Liver (tissue), 9 donors: Measurements from ENCODE around the gene PPP6R3. TPM values are rescaled to one million over a fixed set of nuclear protein-coding genes. Genes with fewer than 3 reads are reported as not detected.

Source experiments
- DNase-seq: peaks from one replicate; pipeline ENCODE4 v3.0.0-alpha.2; 2017; ENCODE audit warnings: low spot score
- H3K27ac ChIP-seq, 2 donors: one replicate each; pipeline ENCODE4 v1.7.0; 2013; ENCODE audit warnings: inconsistent platforms in 2 of 2, low read length in 2 of 2, control low read depth in 1 of 2, low read depth in 1 of 2, mild to moderate bottlenecking in 1 of 2
- H3K27me3 ChIP-seq, 4 donors: one replicate each; pipeline versions ENCODE4 v1.6.1 to v1.7.0; 2013; ENCODE audit warnings: low read length in 3 of 4, inconsistent platforms in 1 of 4, mild to moderate bottlenecking in 1 of 4, moderate library complexity in 1 of 4; ENCODE audit not compliant: control insufficient read depth in 4 of 4, insufficient read depth in 4 of 4
- H3K36me3 ChIP-seq, 4 donors: one replicate each; pipeline versions ENCODE4 v1.6.1 to v1.7.0; 2013; ENCODE audit warnings: low read length in 3 of 4, mild to moderate bottlenecking in 3 of 4, low read depth in 1 of 4, moderate library complexity in 1 of 4; ENCODE audit not compliant: control insufficient read depth in 4 of 4, insufficient read depth in 3 of 4
- H3K4me1 ChIP-seq, 4 donors: one replicate each; pipeline versions ENCODE4 v1.6.1 to v1.7.0; 2013; ENCODE audit warnings: low read length in 3 of 4, mild to moderate bottlenecking in 3 of 4, moderate library complexity in 1 of 4; ENCODE audit not compliant: control insufficient read depth in 4 of 4, insufficient read depth in 4 of 4
- H3K4me3 ChIP-seq, 3 donors: one replicate each; pipeline versions ENCODE4 v1.6.1 to v1.7.0; 2013; ENCODE audit warnings: low read length in 3 of 3, control low read depth in 1 of 3, low read depth in 1 of 3, mild to moderate bottlenecking in 1 of 3
- H3K9ac ChIP-seq, 2 donors: one replicate each; pipeline ENCODE4 v1.7.0; 2013; ENCODE audit warnings: low read length in 2 of 2, mild to moderate bottlenecking in 2 of 2, moderate library complexity in 2 of 2, control low read depth in 1 of 2, low read depth in 1 of 2
- H3K9me3 ChIP-seq, 4 donors: one replicate each; pipeline versions ENCODE4 v1.6.1 to v1.7.0; 2013; ENCODE audit warnings: low read length in 3 of 4; ENCODE audit not compliant: control insufficient read depth in 4 of 4
- EGR1 ChIP-seq, 2 donors: IDR thresholded peaks; 2 replicates each; pipeline ENCODE4 v1.6.1; 2016 to 2018; ENCODE audit warnings: antibody characterized with exemption in 2 of 2, low read depth in 2 of 2
- FOXA1 ChIP-seq: IDR thresholded peaks from 2 replicates; pipeline ENCODE4 v1.6.1; 2016; ENCODE audit warnings: antibody characterized with exemption
- FOXA2 ChIP-seq: IDR thresholded peaks from 2 replicates; pipeline ENCODE4 v1.6.1; 2016; ENCODE audit warnings: antibody characterized with exemption
- GABPA ChIP-seq, 2 donors: IDR thresholded peaks in 1 of 2; conservative IDR thresholded peaks in 1 of 2; 2 replicates each; pipeline ENCODE4 v1.6.1; 2016; ENCODE audit warnings: antibody characterized with exemption in 2 of 2, mild to moderate bottlenecking in 1 of 2, moderate library complexity in 1 of 2
- HNF4A ChIP-seq, 2 donors: conservative IDR thresholded peaks; 2 replicates each; pipeline ENCODE4 v1.6.1; 2016; ENCODE audit warnings: antibody characterized with exemption in 2 of 2, mild to moderate bottlenecking in 2 of 2
- HNF4G ChIP-seq: IDR thresholded peaks from 2 replicates; pipeline ENCODE4 v1.6.1; 2016; ENCODE audit warnings: antibody characterized with exemption
- JUND ChIP-seq, 2 donors: IDR thresholded peaks; 2 replicates each; pipeline ENCODE4 v1.6.1; 2016; ENCODE audit warnings: antibody characterized with exemption in 2 of 2
- NR2F2 ChIP-seq: IDR thresholded peaks from 2 replicates; pipeline ENCODE4 v1.6.1; 2016; ENCODE audit warnings: antibody characterized with exemption
- RAD21 ChIP-seq, 2 donors: IDR thresholded peaks; 2 replicates each; pipeline ENCODE4 v1.6.1; 2016; ENCODE audit warnings: antibody characterized with exemption in 2 of 2, mild to moderate bottlenecking in 2 of 2
- RXRA ChIP-seq, 2 donors: IDR thresholded peaks; 2 replicates each; pipeline ENCODE4 v1.6.1; 2017 to 2018; ENCODE audit warnings: antibody characterized with exemption in 2 of 2, mild to moderate bottlenecking in 1 of 2
- TAF1 ChIP-seq: conservative IDR thresholded peaks from 2 replicates; pipeline ENCODE4 v1.6.1; 2016; ENCODE audit warnings: antibody characterized with exemption, mild to moderate bottlenecking
- YY1 ChIP-seq: IDR thresholded peaks from 2 replicates; pipeline ENCODE4 v1.6.1; 2016; ENCODE audit warnings: antibody characterized with exemption, mild to moderate bottlenecking
- WGBS: extraction: QIAGEN DNeasy Blood & Tissue Kit; methylation state at CpG from one replicate; pipeline ENCODE4 v1.1.7; 2013; 5-methylcytosine and 5-hydroxymethylcytosine counted together
- polyA plus RNA-seq, 2 donors: library from polyadenylated mRNA; stranded (reverse) in 1 of 2; unstranded in 1 of 2; fragments of 200-250 nt in 1 of 2; fragments of >200 nt in 1 of 2; fragmentation: Nextera tagmentation in 1 of 2; extraction: Ambion mirVana in 1 of 2; gene quantifications; one replicate each; pipeline versions ENCODE4 v1.2.1 to v1.2.3, GENCODE V29; 2013 to 2015
- total RNA-seq, 2 donors: library from RNA; depleted of rRNA; stranded (reverse); fragments of >200 nt; gene quantifications; one replicate each; pipeline ENCODE4 v1.2.3, GENCODE V29; 2014
- TF ChIP-seq, protein P1 (sequence below): IDR thresholded peaks from 2 replicates; pipeline ENCODE4 v1.6.1; 2016; ENCODE audit warnings: antibody characterized with exemption
- TF ChIP-seq, protein P2 (sequence below): IDR thresholded peaks from 2 replicates; pipeline ENCODE4 v1.6.1; 2016; ENCODE audit warnings: antibody characterized with exemption
- TF ChIP-seq, protein P3 (sequence below): IDR thresholded peaks from 2 replicates; pipeline ENCODE4 v1.6.1; 2016; ENCODE audit warnings: antibody characterized with exemption
- TF ChIP-seq, protein P4 (sequence below): IDR thresholded peaks from 2 replicates; pipeline ENCODE4 v1.6.1; 2016; ENCODE audit warnings: antibody characterized with exemption, mild to moderate bottlenecking
- donor health status: healthy.
- donor health status: healthy.
- donor health status: healthy.
- donor health status: healthy.
- donor health status: healthy.

The PPP6R3 gene
- total and polyA plus RNA-seq, 4 donors, result 12.3 to 101 (median 58.1) TPM

DNA sequence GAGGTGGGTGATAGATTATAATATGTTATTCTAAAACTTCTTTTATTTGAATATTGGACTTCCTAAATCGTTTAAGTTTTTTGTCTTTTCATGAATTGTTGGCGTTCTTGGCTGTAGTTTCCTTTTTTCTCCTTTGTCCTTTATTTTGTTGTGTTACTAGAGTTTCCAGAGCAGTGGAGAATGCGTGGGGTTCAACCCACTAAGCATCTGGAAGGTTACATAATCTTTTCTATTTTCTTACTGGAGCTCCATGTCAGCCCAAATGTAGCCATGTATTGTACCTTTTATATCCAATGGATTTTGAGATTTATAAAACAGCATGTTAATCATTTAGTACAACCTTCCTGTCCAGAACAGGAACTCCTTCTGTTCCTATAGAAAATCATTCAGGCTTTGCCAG, 63.2 kb downstream of the PPP6R3 start:
- H3K27ac ChIP-seq, result no peak overlapping the region
- 93% methylated on average over 3 of the region's 3 CpGs for WGBS
- no peaks in the 10 kb centered on the region for H3K9me3 ChIP-seq
- H3K36me3 ChIP-seq, result peaks cover 3 to 51% (median 45%) of the 10 kb centered on the region in 4 donors
- TF ChIP-seq, protein P1, sequence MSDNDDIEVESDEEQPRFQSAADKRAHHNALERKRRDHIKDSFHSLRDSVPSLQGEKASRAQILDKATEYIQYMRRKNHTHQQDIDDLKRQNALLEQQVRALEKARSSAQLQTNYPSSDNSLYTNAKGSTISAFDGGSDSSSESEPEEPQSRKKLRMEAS, result no peak
- TF ChIP-seq, protein P2, sequence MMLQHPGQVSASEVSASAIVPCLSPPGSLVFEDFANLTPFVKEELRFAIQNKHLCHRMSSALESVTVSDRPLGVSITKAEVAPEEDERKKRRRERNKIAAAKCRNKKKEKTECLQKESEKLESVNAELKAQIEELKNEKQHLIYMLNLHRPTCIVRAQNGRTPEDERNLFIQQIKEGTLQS, result no peak
- no peak for TF ChIP-seq NR2F2
- no peak for TF ChIP-seq HNF4G
- no peak for TF ChIP-seq HNF4A (conservative IDR thresholded peaks at IDR 0.05)
- no peak for TF ChIP-seq FOXA1
- no peak for TF ChIP-seq YY1
- no peak for TF ChIP-seq JUND (IDR thresholded peaks at IDR 0.05)
- TF ChIP-seq, protein P3, sequence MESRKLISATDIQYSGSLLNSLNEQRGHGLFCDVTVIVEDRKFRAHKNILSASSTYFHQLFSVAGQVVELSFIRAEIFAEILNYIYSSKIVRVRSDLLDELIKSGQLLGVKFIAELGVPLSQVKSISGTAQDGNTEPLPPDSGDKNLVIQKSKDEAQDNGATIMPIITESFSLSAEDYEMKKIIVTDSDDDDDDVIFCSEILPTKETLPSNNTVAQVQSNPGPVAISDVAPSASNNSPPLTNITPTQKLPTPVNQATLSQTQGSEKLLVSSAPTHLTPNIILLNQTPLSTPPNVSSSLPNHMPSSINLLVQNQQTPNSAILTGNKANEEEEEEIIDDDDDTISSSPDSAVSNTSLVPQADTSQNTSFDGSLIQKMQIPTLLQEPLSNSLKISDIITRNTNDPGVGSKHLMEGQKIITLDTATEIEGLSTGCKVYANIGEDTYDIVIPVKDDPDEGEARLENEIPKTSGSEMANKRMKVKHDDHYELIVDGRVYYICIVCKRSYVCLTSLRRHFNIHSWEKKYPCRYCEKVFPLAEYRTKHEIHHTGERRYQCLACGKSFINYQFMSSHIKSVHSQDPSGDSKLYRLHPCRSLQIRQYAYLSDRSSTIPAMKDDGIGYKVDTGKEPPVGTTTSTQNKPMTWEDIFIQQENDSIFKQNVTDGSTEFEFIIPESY, result no peak
- no peak overlapping the region for H3K4me3 ChIP-seq
- DNase-seq, result no peak
- no peaks in the 10 kb centered on the region for H3K27me3 ChIP-seq
- no peak overlapping the region for H3K9ac ChIP-seq
- peaks cover 0 to 4% (median under 1%) of the 10 kb centered on the region in 4 donors for H3K4me1 ChIP-seq

DNA sequence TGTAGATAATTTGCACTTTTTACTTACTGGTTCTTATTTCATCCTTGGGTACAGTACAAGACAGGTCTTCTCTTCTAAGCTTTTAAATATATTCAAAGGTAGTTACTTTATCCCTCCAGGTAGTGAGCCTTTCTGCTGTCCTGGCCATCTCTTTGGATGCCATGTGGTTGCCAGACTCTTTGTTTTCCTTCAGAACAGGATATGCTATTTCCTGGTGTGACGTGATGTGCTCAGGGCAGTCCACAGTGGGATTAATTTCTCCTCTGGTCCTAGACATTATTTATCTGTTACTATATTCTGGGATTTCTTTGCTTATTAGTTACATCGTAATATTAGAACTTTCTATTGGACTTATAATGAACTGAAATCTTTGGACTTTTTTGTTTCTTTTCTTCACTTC, 63.7 kb downstream of the PPP6R3 start:
- H3K27me3 ChIP-seq, result no peaks in the 10 kb centered on the region
- peaks cover 3 to 49% (median 46%) of the 10 kb centered on the region in 4 donors for H3K36me3 ChIP-seq
- H3K9ac ChIP-seq, result no peak overlapping the region
- H3K4me1 ChIP-seq, result peaks cover 0 to 5% (median 1%) of the 10 kb centered on the region in 4 donors
- no peaks in the 10 kb centered on the region for H3K9me3 ChIP-seq
- no peak for DNase-seq
- TF ChIP-seq RXRA (IDR thresholded peaks at IDR 0.05), result no peak
- TF ChIP-seq HNF4A (conservative IDR thresholded peaks at IDR 0.05), result no peak
- TF ChIP-seq TAF1, result no peak
- TF ChIP-seq FOXA1, result no peak
- TF ChIP-seq, protein P4, sequence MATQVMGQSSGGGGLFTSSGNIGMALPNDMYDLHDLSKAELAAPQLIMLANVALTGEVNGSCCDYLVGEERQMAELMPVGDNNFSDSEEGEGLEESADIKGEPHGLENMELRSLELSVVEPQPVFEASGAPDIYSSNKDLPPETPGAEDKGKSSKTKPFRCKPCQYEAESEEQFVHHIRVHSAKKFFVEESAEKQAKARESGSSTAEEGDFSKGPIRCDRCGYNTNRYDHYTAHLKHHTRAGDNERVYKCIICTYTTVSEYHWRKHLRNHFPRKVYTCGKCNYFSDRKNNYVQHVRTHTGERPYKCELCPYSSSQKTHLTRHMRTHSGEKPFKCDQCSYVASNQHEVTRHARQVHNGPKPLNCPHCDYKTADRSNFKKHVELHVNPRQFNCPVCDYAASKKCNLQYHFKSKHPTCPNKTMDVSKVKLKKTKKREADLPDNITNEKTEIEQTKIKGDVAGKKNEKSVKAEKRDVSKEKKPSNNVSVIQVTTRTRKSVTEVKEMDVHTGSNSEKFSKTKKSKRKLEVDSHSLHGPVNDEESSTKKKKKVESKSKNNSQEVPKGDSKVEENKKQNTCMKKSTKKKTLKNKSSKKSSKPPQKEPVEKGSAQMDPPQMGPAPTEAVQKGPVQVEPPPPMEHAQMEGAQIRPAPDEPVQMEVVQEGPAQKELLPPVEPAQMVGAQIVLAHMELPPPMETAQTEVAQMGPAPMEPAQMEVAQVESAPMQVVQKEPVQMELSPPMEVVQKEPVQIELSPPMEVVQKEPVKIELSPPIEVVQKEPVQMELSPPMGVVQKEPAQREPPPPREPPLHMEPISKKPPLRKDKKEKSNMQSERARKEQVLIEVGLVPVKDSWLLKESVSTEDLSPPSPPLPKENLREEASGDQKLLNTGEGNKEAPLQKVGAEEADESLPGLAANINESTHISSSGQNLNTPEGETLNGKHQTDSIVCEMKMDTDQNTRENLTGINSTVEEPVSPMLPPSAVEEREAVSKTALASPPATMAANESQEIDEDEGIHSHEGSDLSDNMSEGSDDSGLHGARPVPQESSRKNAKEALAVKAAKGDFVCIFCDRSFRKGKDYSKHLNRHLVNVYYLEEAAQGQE, result no peak
- TF ChIP-seq RAD21 (IDR thresholded peaks at IDR 0.05), result no peak
- TF ChIP-seq GABPA (IDR thresholded peaks at IDR 0.05 in 1 of 2, conservative IDR thresholded peaks at IDR 0.05 in 1 of 2), result no peak
- TF ChIP-seq, protein P3, result no peak
- TF ChIP-seq FOXA2, result no peak
- no peak for TF ChIP-seq EGR1 (IDR thresholded peaks at IDR 0.05; ENCODE audit: low read depth in 2 of 2)
- TF ChIP-seq YY1, result no peak
- no peak for TF ChIP-seq JUND (IDR thresholded peaks at IDR 0.05)
- 76% methylated on average over 2 of the region's 2 CpGs for WGBS
- no peak overlapping the region for H3K27ac ChIP-seq
- H3K4me3 ChIP-seq, result no peak overlapping the region
